ENCODE results near the gene MATK. TPM values are rescaled to one million over a fixed set of nuclear protein-coding genes. Genes with fewer than 3 reads are reported as not detected.

Gene MATK
- total and polyA plus RNA-seq, 10 of the 15 experiments (the other 5 are each of a cell fraction or from before 2014, with no cell fraction given): 0.24 to 2.2 (median 1.1) TPM; not detected in 2

DNA sequence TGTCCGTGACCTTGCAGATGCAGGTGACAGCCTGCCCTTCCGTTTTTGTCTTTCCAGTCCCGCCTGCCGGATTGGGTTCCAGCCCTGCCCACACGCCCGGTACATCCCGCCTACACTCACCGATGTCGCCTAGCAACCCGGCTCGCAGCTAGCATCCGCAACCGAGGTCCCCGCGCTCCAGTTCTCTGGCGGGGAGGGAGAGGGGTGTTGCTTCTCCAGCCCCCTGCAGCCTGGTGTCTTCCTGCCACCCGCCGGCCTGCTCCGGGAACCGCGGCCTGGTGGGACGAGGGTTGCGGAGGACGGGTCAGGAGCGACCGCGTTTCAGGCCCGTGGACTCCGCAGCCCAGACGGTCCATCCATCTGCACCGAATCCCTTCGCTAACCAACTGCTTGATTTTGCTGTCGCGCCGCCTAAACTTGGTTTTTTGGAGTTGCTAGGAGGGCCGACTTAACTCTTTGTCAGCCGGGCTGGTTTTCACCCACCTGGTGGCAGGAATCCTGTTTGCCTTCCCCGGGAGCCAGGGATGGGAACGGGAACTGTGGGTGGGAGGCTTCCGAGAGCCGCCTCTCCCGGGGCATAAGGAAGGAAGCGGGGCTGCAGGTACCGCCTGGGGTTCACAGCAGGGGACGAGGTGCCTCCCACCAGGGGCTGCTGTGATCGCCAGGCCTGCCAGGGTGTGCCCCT lies 15.4 kb upstream of the MATK start:
- DNase-seq (ENCODE audit: low read depth, low spot score) (no peak), ATAC-seq (no peak), FAIRE-seq (no peak)
- Histone ChIP-seq H3K9me3 (replicated peaks; ENCODE audit: control insufficient read depth, insufficient read depth, low read length) (no peaks in the 10 kb centered on the region; the same call in 2 of the 3 replicates), H3K9ac (ENCODE audit: control insufficient read depth, insufficient read depth, low read length) (no peak overlapping the region), H3K4me1 (ENCODE audit: control insufficient read depth, insufficient read depth, low read length) (0 out of 2 replicates have a peak, but pooled peaks cover 4% of the 10 kb centered on the region), H3K36me3 (ENCODE audit: control insufficient read depth in 2 of 2, insufficient read depth in 2 of 2, low read length in 1 of 2) (no peaks in the 10 kb centered on the region), H3K4me2 (ENCODE audit: control insufficient read depth, insufficient read depth) (0 out of 2 replicates have a peak overlapping the region, but pooled peaks have one; percentile 17), H3K4me3 (no peak overlapping the region), H4K20me1 (ENCODE audit: control insufficient read depth, insufficient read depth) (no peaks in the 10 kb centered on the region), H3K27me3 (replicated peaks in 1 of 2; ENCODE audit: control insufficient read depth in 2 of 2, insufficient read depth in 2 of 2, low read length in 1 of 2) (peaks cover 2 to 4% of the 10 kb centered on the region in 2 experiments; a peak in 3 of 4 replicates), H3K79me2 (ENCODE audit: control insufficient read depth, insufficient read depth, low read length) (no peaks in the 10 kb centered on the region), H3K27ac (ENCODE audit: control insufficient read depth, insufficient read depth) (no peak overlapping the region), H2AFZ (ENCODE audit: control insufficient read depth, low read depth, low read length) (no peak overlapping the region)
- CTCF ChIA-PET: no interaction called here
- intact Hi-C loops (cut with micrococcal nuclease; ENCODE audit: unreplicated experiment) (no loop called here), in situ Hi-C loops (cut with MboI) (no loop called here)
- POLR2A ChIA-PET: no interaction called here
- 9% methylated on average over 46 of the region's 46 CpGs for WGBS (ENCODE audit: insufficient coverage, insufficient replicate concordance, low lambda C conversion rate, missing lambda C conversion rate)
- TF ChIP-seq TCF12 (IDR thresholded peaks at IDR 0.05; ENCODE audit: low read depth, low read length) (no peak), HDGF (IDR thresholded peaks at IDR 0.05) (no peak), IKZF2 (IDR thresholded peaks at IDR 0.05) (no peak), KDM1A (IDR thresholded peaks at IDR 0.05; ENCODE audit: borderline replicate concordance) (no peak), WRNIP1 (IDR thresholded peaks at IDR 0.05; ENCODE audit: borderline replicate concordance, low read depth, low read length) (no peak), MTA3 (IDR thresholded peaks at IDR 0.05; ENCODE audit: borderline replicate concordance, low read length) (no peak), JUNB (IDR thresholded peaks at IDR 0.05) (no peak), MYB (IDR thresholded peaks at IDR 0.05; ENCODE audit: borderline replicate concordance, low read depth, low read length) (no peak), EED (IDR thresholded peaks at IDR 0.05; ENCODE audit: low read depth) (no peak), BMI1 (IDR thresholded peaks at IDR 0.05; ENCODE audit: borderline replicate concordance) (no peak), LARP7 (IDR thresholded peaks at IDR 0.05) (no peak)
- TF ChIP-seq, protein P1, sequence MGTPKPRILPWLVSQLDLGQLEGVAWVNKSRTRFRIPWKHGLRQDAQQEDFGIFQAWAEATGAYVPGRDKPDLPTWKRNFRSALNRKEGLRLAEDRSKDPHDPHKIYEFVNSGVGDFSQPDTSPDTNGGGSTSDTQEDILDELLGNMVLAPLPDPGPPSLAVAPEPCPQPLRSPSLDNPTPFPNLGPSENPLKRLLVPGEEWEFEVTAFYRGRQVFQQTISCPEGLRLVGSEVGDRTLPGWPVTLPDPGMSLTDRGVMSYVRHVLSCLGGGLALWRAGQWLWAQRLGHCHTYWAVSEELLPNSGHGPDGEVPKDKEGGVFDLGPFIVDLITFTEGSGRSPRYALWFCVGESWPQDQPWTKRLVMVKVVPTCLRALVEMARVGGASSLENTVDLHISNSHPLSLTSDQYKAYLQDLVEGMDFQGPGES (IDR thresholded peaks at IDR 0.05): no peak
- SMC1A ChIA-PET (ENCODE audit: uncharacterized antibody, unreplicated experiment): no interaction called here
- RAD21 ChIA-PET (ENCODE audit: unreplicated experiment): no interaction called here
- no TSS peak for BruUV-seq (replicated peaks)

All from GM12878 (cell line).